Activated T-cell treated with anti-CD3 and anti-CD28 coated beads for 4 hours (primary cell): Measurements from ENCODE around the gene ZNF362.

Experiments used
- DNase-seq: peaks from one replicate; pipeline ENCODE4 v3.0.0-alpha.2; 2020

The ZNF362 gene

GRCh38 chr1:33331444-33332356, 75.4 kb downstream of the ZNF362 start:
- DNase-seq = no peak

- no peak for DNase-seq
Measured at GRCh38 chr1:33332357-33332789, 76.1 kb downstream of the ZNF362 start.

GRCh38 chr1:33332881-33333280, 76.6 kb downstream of the ZNF362 start:
- no peak for DNase-seq

- DNase-seq = no peak
Measured at GRCh38 chr1:33334081-33334552, 77.8 kb downstream of the ZNF362 start.

- no peak for DNase-seq
Measured at GRCh38 chr1:33335020-33335419, 78.7 kb downstream of the ZNF362 start.

GRCh38 chr1:33336580-33336979, 80.3 kb downstream of the ZNF362 start:
- no peak for DNase-seq

GRCh38 chr1:33337441-33337840, 81.1 kb downstream of the ZNF362 start:
- DNase-seq = no peak

- DNase-seq = no peak
Measured at GRCh38 chr1:33338048-33338439, 81.8 kb downstream of the ZNF362 start.

GRCh38 chr1:33338440-33339211, 82.3 kb downstream of the ZNF362 start:
- no peak for DNase-seq

- DNase-seq = no peak
Measured at GRCh38 chr1:33339413-33339812, 83.1 kb downstream of the ZNF362 start.

- no peak for DNase-seq
Measured at GRCh38 chr1:33341190-33341589, 84.9 kb downstream of the ZNF362 start.

- no peak for DNase-seq
Measured at GRCh38 chr1:33342041-33342723, 85.9 kb downstream of the ZNF362 start.

GRCh38 chr1:33343539-33343938, 87.2 kb downstream of the ZNF362 start:
- DNase-seq = no peak

GRCh38 chr1:33344896-33345560, 88.7 kb downstream of the ZNF362 start:
- no peak for DNase-seq

GRCh38 chr1:33346533-33346926, 90.2 kb downstream of the ZNF362 start:
- no peak for DNase-seq

GRCh38 chr1:33346927-33347649, 90.8 kb downstream of the ZNF362 start:
- DNase-seq = no peak

GRCh38 chr1:33347650-33347992, 91.3 kb downstream of the ZNF362 start:
- no peak for DNase-seq

GRCh38 chr1:33348194-33348593, 91.9 kb downstream of the ZNF362 start:
- no peak for DNase-seq

GRCh38 chr1:33348676-33349080, 92.4 kb downstream of the ZNF362 start:
- DNase-seq = peak; percentile 33

- DNase-seq = peak; percentile 21
Measured at GRCh38 chr1:33349081-33349759, 92.9 kb downstream of the ZNF362 start.
